ENCODE measurements around the gene SCN2A.

- no peak for TF ChIP-seq NR3C1 (IDR thresholded peaks at IDR 0.05)
- no peak for TF ChIP-seq CEBPB (IDR thresholded peaks at IDR 0.05)
- TF ChIP-seq CTCF (IDR thresholded peaks at IDR 0.05): no peak
- TF ChIP-seq ESRRA (IDR thresholded peaks at IDR 0.05; ENCODE audit: borderline replicate concordance, low read length): no peak
- no peak for TF ChIP-seq REST (IDR thresholded peaks at IDR 0.05)
Measured at GRCh38 chr2:165427686-165428085, 188.5 kb downstream of the SCN2A start.

Measured in A549 (cell line).